ENCODE data around the gene PANX2.
A peak's percentile ranks its signal among the peaks of the same experiment; 100 is the strongest.

PANX2 gene

GRCh38 chr22:50148991-50149721 is 21.4 kb upstream of the PANX2 start:
- peak; percentile 89 for DNase-seq

DNA sequence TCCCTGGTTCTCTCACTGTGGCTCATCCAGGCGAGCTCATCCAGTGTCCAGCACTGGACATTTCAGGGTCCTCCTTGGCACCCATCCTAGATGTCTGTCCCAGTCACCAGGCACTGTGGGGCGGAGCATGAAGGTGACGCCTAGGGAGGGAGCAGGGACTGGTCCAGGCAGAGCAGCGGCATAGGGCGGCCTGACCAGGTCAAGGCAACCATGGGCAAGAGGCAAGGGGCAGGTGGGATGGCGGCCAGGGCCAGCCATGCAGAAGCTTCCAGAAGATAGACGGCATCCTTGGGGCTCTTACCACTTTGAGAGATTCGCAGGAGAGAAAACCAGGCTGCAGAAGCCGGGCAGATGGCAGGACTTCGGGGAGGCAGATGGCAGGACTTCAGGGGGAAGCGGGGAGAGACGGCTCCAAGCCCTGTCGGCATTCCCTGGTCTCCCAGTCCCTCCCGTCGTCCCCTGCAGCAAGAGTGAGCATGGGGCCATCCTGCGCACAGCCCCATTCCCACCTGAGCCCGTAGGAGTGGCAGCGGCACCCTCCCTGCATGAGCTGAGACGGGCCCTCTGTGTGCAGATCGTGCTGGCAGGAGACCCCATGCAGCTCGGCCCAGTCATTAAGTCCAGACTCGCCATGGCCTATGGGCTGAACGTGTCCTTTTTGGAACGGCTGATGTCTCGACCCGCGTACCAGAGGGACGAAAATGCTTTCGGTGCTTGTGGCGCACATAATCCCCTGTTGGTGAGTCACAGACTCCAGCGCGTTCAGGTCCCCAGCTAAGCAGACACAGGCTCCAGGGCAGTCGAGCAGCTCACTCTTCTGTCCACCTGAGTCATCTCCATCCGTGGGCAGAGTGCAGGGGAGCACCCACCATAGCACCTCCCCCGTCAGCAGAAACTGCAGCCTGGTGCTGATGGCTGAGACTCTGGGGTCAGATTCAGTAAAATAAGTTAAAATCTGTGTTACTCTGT is 20.1 kb upstream of the PANX2 start:
- DNase-seq: no peak

- DNase-seq: no peak
Observed at GRCh38 chr22:50151571-50152537, 18.7 kb upstream of the PANX2 start.

GRCh38 chr22:50153056-50153755 is 17.3 kb upstream of the PANX2 start:
- no peak for DNase-seq

DNA sequence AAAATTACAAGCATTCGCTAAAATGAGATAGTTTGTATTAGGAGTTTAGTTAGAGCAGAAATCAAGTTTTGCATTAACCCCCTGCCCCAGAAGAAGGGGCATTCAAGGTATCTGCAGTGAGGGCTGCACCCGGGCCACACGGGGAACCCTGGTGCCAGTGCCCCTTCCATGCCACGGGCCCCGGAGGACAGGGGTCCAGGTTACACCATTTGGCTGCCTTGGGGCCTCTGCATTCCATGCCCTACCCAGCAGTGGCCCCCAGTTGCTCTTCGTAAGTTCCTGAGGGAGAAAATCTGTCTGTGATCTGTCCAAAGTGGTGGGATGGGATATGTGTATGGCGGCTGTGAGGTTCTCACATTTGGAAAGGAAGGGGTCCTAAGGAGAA is 16.8 kb upstream of the PANX2 start:
- no peak for DNase-seq

DNA sequence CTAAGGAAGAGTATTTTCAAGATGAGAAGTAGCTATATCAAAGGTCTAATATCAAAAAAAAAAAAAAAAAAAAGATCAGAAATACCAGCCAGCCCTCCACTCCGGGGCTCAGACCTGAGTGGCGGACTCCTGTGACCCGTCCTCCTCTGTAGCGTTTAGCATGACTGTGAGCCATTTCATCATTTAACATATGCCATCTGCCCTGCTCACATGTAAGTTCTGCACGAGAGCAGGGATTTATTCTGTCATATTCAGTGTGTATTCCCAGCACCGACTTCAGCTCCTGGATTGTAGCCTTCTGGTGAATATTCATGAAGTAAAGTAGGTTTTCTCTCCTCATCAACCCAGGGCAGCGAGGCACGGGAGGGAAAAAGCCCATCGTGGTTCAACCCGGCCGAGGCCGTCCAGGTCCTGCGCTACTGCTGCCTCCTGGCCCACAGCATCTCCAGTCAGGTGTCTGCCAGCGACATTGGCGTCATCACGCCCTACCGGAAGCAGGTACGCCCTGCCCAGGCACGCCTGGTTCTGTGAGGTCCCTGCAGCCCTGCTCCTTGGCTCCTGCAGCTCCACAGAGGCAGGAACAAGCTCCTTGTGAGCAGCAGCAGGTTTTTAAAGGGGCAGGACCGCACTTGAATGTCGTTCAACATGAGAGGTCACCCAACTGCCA is 12.7 kb upstream of the PANX2 start:
- DNase-seq: no peak

GRCh38 chr22:50160947-50161346 is 9.6 kb upstream of the PANX2 start:
- no peak for DNase-seq

- DNase-seq: no peak
Observed at GRCh38 chr22:50161508-50162390, 8.8 kb upstream of the PANX2 start.

DNA sequence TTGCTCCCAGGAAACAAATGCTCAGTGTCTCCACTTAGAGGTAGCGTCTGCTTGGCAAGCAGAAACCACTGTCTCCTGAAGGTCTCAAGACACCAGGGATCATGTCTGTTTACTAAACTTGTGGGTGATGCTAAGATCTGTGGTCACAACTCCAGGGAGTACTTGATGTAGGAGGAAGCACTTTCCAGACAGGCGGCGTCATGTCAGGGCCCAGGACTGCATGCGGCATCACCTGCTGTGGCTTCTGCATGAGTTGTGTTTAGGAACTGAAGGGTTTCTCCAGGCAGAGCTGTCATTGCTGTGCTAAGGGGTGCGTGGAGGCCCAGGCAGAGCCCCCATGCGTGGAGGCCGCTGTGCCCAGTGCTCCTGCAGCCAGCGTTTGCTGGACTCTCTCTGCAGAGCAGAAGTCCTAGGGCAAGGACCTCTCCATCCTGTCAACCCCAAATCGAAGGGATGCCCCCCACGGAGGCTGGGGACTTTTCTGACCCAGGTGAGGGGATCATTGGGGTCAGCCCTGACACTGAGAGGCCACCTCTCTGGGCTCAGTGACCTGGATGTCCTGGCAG is 8.1 kb upstream of the PANX2 start:
- no peak for DNase-seq

- no peak for DNase-seq
Observed at GRCh38 chr22:50165436-50166123, 5.0 kb upstream of the PANX2 start.

DNA sequence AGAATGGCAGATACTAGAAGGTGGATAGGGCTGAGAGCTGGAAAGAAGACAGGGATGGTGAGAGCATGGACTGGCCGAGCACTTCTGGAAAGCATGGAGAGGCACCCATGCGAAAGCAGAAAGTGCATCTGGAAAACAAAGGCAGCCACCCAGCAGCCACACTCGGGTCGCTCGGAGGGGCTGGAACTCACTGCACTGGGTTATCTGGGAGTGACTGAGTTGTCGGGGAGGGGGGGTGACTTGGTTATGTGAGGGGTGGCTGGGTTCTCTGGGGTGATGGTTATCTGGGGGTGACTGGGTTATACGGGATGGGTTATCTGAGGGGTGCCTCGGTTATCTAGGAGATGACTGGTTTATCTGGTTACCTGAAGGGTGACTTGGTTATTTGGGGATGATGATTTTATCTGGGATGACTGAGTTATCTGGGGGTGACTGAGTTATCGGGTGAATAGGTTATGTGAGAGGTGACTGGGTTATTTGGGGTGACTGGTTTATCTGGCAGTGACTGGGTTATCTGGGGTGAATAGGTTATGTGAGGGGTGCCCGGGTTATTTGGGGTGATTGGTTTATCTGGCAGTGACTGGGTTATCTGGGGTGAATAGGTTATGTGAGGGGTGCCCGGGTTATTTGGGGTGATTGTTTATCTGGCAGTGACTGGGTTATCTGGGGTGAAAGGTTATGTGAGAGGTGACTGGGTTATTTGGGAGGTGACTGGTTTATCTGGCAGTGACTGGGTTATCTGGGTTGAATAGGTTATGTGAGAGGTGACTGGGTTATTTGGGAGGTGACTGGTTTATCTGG is 2.6 kb upstream of the PANX2 start:
- DNase-seq: no peak

- peak; percentile 34 for DNase-seq
Observed at GRCh38 chr22:50168490-50169180, 1.9 kb upstream of the PANX2 start.

DNA sequence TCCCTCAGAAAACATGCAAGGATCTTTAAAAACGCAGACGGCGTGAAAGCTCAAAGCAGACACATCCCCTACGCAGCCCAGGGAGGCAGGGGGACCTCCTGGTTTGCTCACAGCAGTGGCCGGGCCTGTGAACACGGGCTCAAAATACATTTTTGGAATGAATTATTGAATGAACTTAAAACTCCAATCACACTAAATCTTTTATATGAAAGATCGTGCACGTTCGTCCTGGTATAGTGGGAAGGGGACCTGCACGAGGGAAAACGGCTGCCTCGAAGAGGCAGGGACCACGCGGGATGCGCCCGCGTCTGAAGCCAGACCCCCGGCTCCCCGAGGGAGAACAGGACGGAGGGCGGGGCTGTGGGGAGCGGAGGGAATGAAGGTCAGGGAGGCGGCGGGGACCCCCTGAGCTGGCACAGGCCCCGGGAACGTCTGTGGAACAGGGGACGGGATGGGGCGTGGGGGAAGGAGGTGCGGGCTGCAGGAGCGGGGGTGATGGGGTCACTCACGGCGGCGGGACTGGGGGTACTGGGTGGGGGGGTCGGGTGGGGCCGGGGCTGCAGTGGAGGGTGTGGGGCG is 1.3 kb upstream of the PANX2 start:
- no peak for DNase-seq

DNA sequence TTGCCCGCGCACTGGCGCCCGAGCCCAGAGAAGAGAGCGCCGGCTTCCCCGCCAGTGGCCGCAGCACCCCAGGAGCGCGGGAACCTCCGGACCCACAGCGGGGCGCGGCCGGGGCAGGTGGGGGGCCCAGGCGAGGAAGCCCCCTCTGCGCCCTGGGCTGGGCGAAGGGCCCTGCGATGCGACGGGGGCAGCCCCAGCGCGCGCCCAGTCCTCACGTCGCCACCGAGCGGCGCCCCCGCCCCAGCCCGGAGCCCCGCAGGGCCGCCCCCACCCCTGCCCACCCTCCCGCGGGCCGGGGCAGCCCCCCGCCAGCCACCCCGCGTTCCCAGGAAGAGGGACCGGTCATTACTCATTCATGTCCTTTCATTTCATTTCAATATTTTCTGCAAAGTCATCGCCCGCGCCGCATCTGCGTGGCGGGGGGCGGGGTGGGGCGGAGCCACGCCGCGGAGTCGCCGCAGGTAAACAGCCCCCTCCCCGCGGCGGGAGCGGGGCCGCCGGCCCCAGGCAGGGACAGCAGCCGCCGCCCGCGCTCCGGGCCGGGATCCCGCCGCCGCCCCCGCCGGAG is 673 bp upstream of the PANX2 start:
- DNase-seq: peak; percentile 72

GRCh38 chr22:50171319-50171964 is 911 bp downstream of the PANX2 start:
- DNase-seq: no peak

GRCh38 chr22:50171965-50172421 is 1.5 kb downstream of the PANX2 start:
- DNase-seq: no peak
